Suprapubic skin (tissue), 3 donors: ENCODE data around the gene SECISBP2.

Source experiments
- CTCF ChIP-seq, 2 donors: fragments of 200-600 bp in 1 of 2; fragments of 450-650 bp in 1 of 2; sonication (generic) in 1 of 2; IDR thresholded peaks; one replicate each; pipeline ENCODE4 v1.5.1; 2016 to 2019; ENCODE audit warnings: antibody characterized with exemption in 2 of 2, mild to moderate bottlenecking in 1 of 2, moderate library complexity in 1 of 2
- EP300 ChIP-seq: sonication (generic); formaldehyde crosslinking; IDR thresholded peaks from one replicate; pipeline ENCODE4 v1.6.1; 2017; ENCODE audit warnings: antibody characterized with exemption

- TF ChIP-seq CTCF (IDR thresholded peaks at IDR 0.05) (no peak), EP300 (no peak)
Measured at GRCh38 chr9:89329917-89330316, 11.6 kb downstream of the SECISBP2 start.
